GM12801 (cell line): ENCODE measurements around the gene PTH2.

Experiments
- TF ChIP-seq, protein P1 (sequence below): IDR thresholded peaks from one replicate; pipeline ENCODE4 v1.5.1; 2011; ENCODE audit warnings: control low read depth; ENCODE audit not compliant: insufficient read length; ENCODE audit errors: extremely low read depth

The PTH2 gene

DNA sequence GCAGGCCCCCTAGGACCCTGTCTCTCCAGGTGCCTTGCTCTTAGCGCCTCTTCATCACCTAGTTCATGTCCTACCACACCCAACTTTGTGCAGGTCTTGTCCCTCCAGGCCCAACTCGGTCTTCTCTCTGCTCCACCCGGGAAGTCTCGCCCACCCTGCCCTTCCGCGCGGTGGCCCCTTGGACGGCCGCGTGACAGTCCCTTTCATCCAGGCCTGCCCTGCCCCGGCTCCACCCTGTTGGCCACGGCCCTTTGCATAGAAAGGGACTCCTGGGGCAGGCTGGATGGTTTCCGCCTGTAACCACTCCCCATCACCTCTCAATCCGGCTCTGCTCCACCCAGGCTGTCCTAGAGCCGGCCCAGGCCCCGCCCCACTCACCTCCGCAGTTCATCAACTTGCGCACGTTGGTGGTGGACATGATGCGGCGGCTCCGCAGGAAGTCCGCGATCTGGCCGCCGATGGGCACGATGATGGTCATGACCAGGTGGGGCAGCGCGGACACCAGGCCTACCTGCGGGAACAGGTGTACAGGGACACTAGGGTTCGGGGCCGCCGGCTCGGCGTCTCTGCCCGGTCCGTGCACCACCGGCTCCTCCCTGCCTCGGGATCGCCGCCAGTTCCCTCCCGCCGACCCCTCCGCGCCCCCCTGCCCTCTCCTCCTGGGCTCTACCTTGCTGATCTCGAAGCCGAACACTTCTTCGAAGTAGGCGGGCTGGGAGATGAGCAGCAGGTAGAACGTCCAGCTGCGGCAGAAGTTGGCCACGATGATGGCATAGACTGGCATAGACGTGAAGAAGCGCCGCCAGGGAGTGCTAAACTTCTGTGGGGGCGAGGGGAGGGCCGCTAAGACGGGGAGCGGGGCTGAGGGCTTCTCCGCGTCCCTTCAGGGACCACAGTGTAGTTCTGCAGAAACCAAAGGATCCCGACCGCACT is 9.2 kb upstream of the PTH2 start:
- TF ChIP-seq, protein P1, sequence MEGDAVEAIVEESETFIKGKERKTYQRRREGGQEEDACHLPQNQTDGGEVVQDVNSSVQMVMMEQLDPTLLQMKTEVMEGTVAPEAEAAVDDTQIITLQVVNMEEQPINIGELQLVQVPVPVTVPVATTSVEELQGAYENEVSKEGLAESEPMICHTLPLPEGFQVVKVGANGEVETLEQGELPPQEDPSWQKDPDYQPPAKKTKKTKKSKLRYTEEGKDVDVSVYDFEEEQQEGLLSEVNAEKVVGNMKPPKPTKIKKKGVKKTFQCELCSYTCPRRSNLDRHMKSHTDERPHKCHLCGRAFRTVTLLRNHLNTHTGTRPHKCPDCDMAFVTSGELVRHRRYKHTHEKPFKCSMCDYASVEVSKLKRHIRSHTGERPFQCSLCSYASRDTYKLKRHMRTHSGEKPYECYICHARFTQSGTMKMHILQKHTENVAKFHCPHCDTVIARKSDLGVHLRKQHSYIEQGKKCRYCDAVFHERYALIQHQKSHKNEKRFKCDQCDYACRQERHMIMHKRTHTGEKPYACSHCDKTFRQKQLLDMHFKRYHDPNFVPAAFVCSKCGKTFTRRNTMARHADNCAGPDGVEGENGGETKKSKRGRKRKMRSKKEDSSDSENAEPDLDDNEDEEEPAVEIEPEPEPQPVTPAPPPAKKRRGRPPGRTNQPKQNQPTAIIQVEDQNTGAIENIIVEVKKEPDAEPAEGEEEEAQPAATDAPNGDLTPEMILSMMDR = no peak

DNA sequence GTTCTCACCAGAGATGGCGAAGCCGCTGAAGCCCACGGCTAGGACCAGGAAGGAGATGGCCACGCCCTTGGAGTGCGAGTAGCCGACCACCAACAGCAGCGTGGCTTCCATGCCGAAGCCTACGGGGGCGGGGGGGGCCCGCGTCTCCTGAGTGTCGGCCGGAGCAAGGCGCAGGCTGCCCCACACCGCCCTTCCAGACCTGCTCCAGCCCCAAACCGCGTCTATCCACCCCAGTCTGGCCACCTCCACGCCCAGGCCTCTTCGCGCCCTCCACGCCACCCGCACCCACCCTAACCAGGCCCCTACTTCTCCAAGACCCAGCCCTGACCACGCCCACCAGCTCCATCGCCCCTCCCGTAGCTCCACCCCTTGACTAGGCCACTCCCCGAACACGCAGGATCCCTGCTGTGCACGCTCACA is 8.1 kb upstream of the PTH2 start:
- TF ChIP-seq, protein P1 = no peak

DNA sequence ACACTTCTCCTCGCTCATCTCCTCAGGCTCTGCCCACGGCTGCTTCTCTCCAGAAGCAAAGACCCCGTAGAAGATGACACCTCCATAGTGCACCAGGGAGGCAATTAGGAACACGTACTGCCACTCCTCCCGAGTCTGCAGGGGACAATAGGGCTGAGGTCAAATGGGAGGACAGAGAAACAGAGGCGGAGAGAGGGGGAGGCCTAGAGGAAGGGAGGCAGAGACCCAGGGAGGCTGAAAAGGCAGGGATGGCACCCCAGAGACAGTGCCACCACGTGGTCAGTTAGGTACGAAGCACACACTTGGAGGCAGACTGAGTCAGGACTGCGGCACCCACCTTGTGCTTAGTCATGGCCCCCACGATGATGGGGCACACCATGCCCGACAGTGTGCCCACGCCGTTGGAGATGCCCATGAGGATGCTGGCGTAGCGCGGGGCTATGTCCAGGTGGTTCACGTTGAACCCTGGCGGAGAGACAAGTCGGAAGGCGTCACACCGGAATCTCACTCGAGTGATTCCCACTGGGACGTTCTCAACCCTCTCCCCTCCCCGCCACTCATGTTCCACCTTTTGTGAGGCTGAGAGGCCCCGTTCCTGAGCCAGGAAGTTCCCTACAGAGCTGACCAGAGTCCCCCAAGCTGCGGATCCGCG is 7.6 kb upstream of the PTH2 start:
- TF ChIP-seq, protein P1 = no peak

DNA sequence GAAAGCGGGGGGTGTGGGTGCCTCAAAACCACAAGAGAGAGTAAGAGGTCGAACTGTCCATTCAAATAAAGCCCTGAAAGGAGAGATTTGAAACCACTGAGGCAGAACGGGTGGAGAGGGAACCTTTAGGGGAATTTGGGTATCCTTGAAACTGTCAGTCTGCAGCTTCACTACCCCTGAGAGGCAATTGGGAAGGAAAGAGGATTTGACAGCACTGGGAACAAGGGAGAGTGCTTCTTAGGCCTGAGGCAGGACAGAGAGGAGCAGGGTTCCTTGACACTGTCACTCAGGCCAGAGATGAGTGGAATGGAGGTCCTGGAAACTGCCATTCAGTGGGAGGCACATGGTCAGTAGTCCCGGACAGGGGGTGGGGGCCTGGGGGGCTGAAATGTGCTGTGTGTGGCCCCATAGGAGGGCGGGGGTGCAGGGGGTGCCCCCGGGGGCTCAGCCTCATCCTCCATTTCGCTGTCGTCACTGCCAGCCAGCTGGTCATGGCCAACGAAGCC is 7.0 kb upstream of the PTH2 start:
- TF ChIP-seq, protein P1 = no peak

DNA sequence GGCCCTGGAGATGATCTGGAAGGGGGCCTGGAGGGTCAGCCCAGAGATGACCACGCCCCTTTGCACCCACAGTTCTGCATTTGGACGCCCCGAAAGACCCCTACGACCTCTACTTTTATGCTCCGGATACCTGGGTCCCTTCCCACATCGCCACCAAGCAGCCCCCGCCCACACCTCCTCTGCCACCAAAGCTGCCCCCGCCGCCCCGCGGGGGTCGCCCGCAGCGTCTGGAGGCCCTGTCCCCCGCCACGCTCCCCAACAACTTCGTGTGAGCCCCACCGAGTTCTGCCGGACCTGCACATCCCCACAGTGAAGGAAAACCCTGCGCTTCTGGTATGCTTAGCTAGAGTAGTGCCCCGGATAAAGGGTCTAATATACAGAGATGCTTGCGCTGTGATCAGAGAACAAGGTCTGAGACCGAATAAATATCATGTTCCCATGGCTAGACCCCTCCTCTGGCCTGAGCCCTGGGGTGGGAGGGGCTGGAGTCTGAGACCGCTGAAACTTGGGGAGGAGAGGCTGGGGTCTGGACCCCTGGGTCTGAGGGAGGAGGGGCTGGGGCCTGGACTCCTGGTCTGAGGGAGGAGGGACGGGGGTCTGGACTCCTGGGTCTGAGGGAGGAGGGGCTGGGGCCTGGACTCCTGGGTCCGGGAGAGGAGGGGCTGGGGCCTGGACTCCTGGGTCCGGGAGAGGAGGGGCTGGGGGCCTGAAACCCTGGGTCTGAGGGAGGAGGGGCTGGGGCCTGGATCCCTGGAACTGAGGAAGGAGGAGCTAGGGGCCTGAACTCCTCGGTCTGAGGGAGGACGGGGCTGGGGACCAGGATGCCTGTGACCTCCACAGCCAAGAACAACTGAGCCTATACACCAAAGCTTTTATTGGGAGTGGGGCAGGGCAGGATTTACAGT is 5.6 kb upstream of the PTH2 start:
- TF ChIP-seq, protein P1 = no peak

DNA sequence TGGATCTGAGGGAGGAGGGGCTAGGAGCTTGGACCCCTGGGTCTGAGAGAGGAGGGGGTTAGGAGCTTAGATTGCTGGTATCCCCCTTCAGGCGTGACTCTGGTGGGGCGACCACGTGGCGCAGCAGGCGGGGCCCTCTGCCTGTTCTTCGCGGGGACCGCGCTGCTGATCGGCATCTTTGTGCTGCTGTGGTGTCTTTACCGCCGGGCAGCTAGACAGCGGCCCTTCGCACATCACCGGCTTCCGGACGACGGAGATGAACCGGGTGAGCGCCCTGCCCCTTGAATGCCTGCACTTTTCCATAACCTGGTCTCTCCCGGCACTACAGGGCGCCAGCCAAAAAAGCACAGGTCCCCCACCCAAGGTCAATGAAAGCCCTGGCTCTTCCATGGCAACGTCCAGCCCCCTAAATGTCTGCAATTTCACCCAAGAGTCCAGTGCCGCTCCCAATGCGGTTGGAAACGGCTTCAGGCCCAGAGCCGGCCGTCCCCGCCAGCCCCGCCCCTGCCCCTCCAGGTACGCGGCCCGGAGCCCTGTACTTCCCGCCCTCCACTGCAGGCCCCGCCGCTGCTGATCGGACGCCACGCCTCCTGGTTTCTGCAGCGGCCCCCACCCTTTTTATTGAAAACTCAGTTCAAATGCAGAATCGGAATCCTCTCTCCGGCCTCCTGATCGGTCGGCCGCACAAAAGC is 4.8 kb upstream of the PTH2 start:
- TF ChIP-seq, protein P1 = no peak
